ENCODE measurements around the gene ANKRD63.

DNA sequence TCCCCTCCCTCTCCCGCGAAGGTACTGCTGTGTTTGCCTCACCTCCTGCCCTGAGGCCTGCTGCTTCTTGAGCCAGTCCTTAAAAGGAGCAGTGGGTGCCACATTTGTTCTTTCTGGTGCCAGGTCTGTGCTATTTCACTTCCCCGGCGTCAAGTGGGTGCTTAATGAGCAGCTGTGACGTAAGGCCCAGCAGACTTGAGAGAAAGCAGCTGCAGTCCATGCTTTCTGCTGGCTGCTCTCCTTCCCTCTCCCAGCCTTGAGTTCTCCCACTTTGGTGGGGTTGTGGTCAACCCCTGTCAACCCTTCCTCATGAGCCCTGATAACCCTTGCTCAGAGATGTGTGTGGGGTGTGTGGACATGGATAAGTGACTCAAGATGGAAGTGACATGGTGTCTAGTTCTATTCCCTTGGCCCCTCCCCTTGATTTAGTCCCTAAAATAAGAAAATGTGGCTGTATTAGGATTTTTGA lies 47.5 kb upstream of the ANKRD63 start:
- TF ChIP-seq, protein P1, sequence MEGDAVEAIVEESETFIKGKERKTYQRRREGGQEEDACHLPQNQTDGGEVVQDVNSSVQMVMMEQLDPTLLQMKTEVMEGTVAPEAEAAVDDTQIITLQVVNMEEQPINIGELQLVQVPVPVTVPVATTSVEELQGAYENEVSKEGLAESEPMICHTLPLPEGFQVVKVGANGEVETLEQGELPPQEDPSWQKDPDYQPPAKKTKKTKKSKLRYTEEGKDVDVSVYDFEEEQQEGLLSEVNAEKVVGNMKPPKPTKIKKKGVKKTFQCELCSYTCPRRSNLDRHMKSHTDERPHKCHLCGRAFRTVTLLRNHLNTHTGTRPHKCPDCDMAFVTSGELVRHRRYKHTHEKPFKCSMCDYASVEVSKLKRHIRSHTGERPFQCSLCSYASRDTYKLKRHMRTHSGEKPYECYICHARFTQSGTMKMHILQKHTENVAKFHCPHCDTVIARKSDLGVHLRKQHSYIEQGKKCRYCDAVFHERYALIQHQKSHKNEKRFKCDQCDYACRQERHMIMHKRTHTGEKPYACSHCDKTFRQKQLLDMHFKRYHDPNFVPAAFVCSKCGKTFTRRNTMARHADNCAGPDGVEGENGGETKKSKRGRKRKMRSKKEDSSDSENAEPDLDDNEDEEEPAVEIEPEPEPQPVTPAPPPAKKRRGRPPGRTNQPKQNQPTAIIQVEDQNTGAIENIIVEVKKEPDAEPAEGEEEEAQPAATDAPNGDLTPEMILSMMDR (IDR thresholded peaks at IDR 0.05), result no peak
- TF ChIP-seq POLR2A (IDR thresholded peaks at IDR 0.05), result no peak

Data from Peyer's patch (tissue), 4 donors.